Astrocyte (in vitro differentiated cells and primary cell): ENCODE measurements around the gene SRSF9. TPM values are rescaled to one million over a fixed set of nuclear protein-coding genes. Genes with fewer than 3 reads are reported as not detected.

Experiments used
- DNase-seq: peaks from one replicate; pipeline ENCODE4 v3.0.0-alpha.2; 2010; ENCODE audit warnings: low read depth
- FAIRE-seq: peaks from 2 replicates; lab custom pipeline; 2011; peaks lifted over from hg19 to GRCh38; lab: Jason Lieb, UNC
- H2AFZ ChIP-seq: 2 replicates; pipeline ENCODE4 v1.6.0; 2012; ENCODE audit warnings: low read depth, low read length, inconsistent platforms
- H3K27ac ChIP-seq: 2 replicates; pipeline ENCODE4 v1.5.1; 2011; ENCODE audit warnings: low read depth, low read length, inconsistent platforms
- H3K27me3 ChIP-seq: 2 replicates; pipeline ENCODE4 v1.6.0; 2011; ENCODE audit warnings: low read length, inconsistent platforms; ENCODE audit not compliant: insufficient read depth
- H3K36me3 ChIP-seq: 2 replicates; pipeline ENCODE4 v1.5.1; 2011; ENCODE audit warnings: low read length, inconsistent platforms; ENCODE audit not compliant: insufficient read depth
- H3K4me1 ChIP-seq: 2 replicates; pipeline ENCODE4 v1.5.1; 2011; ENCODE audit warnings: low read length, inconsistent platforms; ENCODE audit not compliant: insufficient read depth
- H3K4me2 ChIP-seq: 2 replicates; pipeline ENCODE4 v1.6.0; 2012; ENCODE audit warnings: low read length, inconsistent platforms
- H3K4me3 ChIP-seq: 2 replicates; pipeline ENCODE4 v1.5.1; 2011; ENCODE audit warnings: low read depth, mild to moderate bottlenecking, low read length, inconsistent platforms; ENCODE audit not compliant: insufficient read depth
- H3K79me2 ChIP-seq: 2 replicates; pipeline ENCODE4 v1.6.0; 2012; ENCODE audit warnings: mild to moderate bottlenecking, low read length, inconsistent platforms; ENCODE audit not compliant: insufficient read depth
- H3K9ac ChIP-seq: 2 replicates; pipeline ENCODE4 v1.6.0; 2012; ENCODE audit warnings: mild to moderate bottlenecking, low read length, inconsistent platforms
- H3K9me3 ChIP-seq: 2 replicates; pipeline ENCODE4 v1.5.1; 2012; ENCODE audit warnings: low read depth, mild to moderate bottlenecking, low read length, inconsistent platforms; ENCODE audit not compliant: insufficient read depth
- H4K20me1 ChIP-seq: 2 replicates; pipeline ENCODE4 v1.6.0; 2012; ENCODE audit warnings: low read length, inconsistent platforms; ENCODE audit not compliant: insufficient read depth
- H3K27ac Mint-ChIP-seq: one replicate; pipeline ENCODE4 v1.8.0; 2021; ENCODE audit warnings: mild to moderate bottlenecking, mixed read lengths; ENCODE audit not compliant: unreplicated experiment
- H3K27me3 Mint-ChIP-seq: one replicate; pipeline ENCODE4 v1.8.0; 2021; ENCODE audit warnings: low read depth, mixed read lengths; ENCODE audit not compliant: unreplicated experiment
- H3K36me3 Mint-ChIP-seq: one replicate; pipeline ENCODE4 v1.8.0; 2021; ENCODE audit warnings: low read depth, mixed read lengths; ENCODE audit not compliant: unreplicated experiment
- H3K4me1 Mint-ChIP-seq: one replicate; pipeline ENCODE4 v1.8.0; 2021; ENCODE audit warnings: low read depth, mixed read lengths; ENCODE audit not compliant: unreplicated experiment
- H3K4me3 Mint-ChIP-seq: one replicate; pipeline ENCODE4 v1.8.0; 2021; ENCODE audit warnings: mild to moderate bottlenecking, moderate library complexity, mixed read lengths; ENCODE audit not compliant: unreplicated experiment
- H3K9me3 Mint-ChIP-seq: one replicate; pipeline ENCODE4 v1.8.0; 2021; ENCODE audit warnings: mild to moderate bottlenecking, mixed read lengths; ENCODE audit not compliant: unreplicated experiment
- CTCF ChIP-seq: IDR thresholded peaks from 2 replicates; pipeline ENCODE4 v1.5.1; 2011; ENCODE audit warnings: low read depth, mild to moderate bottlenecking, inconsistent platforms, low read length, moderate library complexity; ENCODE audit not compliant: insufficient read depth
- EZH2 ChIP-seq: IDR thresholded peaks from 2 replicates; pipeline ENCODE4 v1.6.1; 2012; ENCODE audit warnings: mild to moderate bottlenecking, low read length, inconsistent platforms; ENCODE audit not compliant: insufficient read depth
- total RNA-seq: library from RNA; stranded (reverse); gene quantifications from 2 replicates; pipeline ENCODE4 v1.2.1, GENCODE V29; 2021

Gene SRSF9
- total RNA-seq, 1 donor from 2014 or later = 223 TPM

DNA sequence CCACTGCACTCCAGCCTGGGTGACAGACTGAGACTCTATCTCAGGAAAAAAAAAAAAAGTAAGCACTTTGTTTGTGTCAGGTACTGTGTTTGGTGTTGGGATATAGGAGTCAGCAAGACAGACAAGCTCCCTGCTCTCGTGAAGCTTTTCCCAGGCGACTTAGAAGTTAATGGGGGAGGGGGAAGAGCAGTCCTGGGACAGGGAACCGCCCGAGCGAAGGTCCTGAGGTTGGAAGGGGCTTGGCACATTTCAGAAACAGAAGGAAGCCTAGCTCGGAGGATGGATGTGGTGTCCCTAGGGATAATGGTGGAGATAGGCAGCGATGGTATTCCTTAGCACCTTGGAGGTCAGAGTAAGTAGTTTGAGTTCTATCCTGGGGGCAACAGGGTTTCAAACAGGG lies 40.2 kb downstream of the SRSF9 start:
- Mint-ChIP-seq H3K27ac (no peak overlapping the region), H3K27me3 (no peaks in the 10 kb centered on the region), H3K36me3 (no peaks in the 10 kb centered on the region), H3K9me3 (peaks cover 2% of the 10 kb centered on the region), H3K4me1 (no peaks in the 10 kb centered on the region), H3K4me3 (no peak overlapping the region)
- FAIRE-seq (no peak), DNase-seq (no peak)
- H3K27ac ChIP-seq = no peak overlapping the region
- no peak for TF ChIP-seq CTCF
- TF ChIP-seq EZH2 = no peak
- H3K9me3 ChIP-seq = no peaks in the 10 kb centered on the region
- no peaks in the 10 kb centered on the region for H3K27me3 ChIP-seq
- H3K9ac ChIP-seq = no peak overlapping the region
- H3K4me2 ChIP-seq = no peak overlapping the region
- no peak overlapping the region for H2AFZ ChIP-seq
- no peaks in the 10 kb centered on the region for H3K4me1 ChIP-seq
- no peak overlapping the region for H3K4me3 ChIP-seq
- no peaks in the 10 kb centered on the region for H4K20me1 ChIP-seq
- no peaks in the 10 kb centered on the region for H3K36me3 ChIP-seq
- no peaks in the 10 kb centered on the region for H3K79me2 ChIP-seq

GRCh38 chr12:120428597-120429229 lies 40.8 kb downstream of the SRSF9 start:
- no peak for DNase-seq
- Histone ChIP-seq H3K4me1 (no peaks in the 10 kb centered on the region), H3K27me3 (no peaks in the 10 kb centered on the region), H3K4me2 (no peak overlapping the region), H4K20me1 (no peaks in the 10 kb centered on the region), H3K4me3 (no peak overlapping the region), H3K9ac (no peak overlapping the region), H3K36me3 (no peaks in the 10 kb centered on the region), H3K79me2 (no peaks in the 10 kb centered on the region), H2AFZ (peak overlapping the region; percentile 26), H3K9me3 (no peaks in the 10 kb centered on the region), H3K27ac (no peak overlapping the region)
- no peak overlapping the region for H3K4me3 Mint-ChIP-seq
- H3K27ac Mint-ChIP-seq = no peak overlapping the region
- no peaks in the 10 kb centered on the region for H3K36me3 Mint-ChIP-seq
- H3K4me1 Mint-ChIP-seq = no peaks in the 10 kb centered on the region
- H3K27me3 Mint-ChIP-seq = no peaks in the 10 kb centered on the region
- no peak for FAIRE-seq
- TF ChIP-seq EZH2 = no peak
- no peak for TF ChIP-seq CTCF
- peaks cover 2% of the 10 kb centered on the region for H3K9me3 Mint-ChIP-seq

GRCh38 chr12:120425797-120426196 lies 43.8 kb downstream of the SRSF9 start:
- peaks cover 2% of the 10 kb centered on the region for H3K9me3 Mint-ChIP-seq

More at GRCh38 chr12:120425797-120426196, 43.8 kb downstream of the SRSF9 start:
- no peaks in the 10 kb centered on the region for H3K4me1 Mint-ChIP-seq
- no peak overlapping the region for H2AFZ ChIP-seq
- no peaks in the 10 kb centered on the region for H4K20me1 ChIP-seq
- no peaks in the 10 kb centered on the region for H3K27me3 Mint-ChIP-seq
- H3K79me2 ChIP-seq = no peaks in the 10 kb centered on the region
- no peak overlapping the region for H3K27ac Mint-ChIP-seq
- no peak overlapping the region for H3K4me2 ChIP-seq
- no peaks in the 10 kb centered on the region for H3K36me3 ChIP-seq
- H3K4me3 ChIP-seq = no peak overlapping the region
- H3K4me1 ChIP-seq = no peaks in the 10 kb centered on the region
- no peak overlapping the region for H3K27ac ChIP-seq
- DNase-seq (no peak), FAIRE-seq (no peak)
- TF ChIP-seq CTCF (no peak), EZH2 (no peak)
- no peaks in the 10 kb centered on the region for H3K9me3 ChIP-seq
- no peaks in the 10 kb centered on the region for H3K36me3 Mint-ChIP-seq
- no peak overlapping the region for H3K9ac ChIP-seq
- no peaks in the 10 kb centered on the region for H3K27me3 ChIP-seq
- no peak overlapping the region for H3K4me3 Mint-ChIP-seq
